ENCODE data around the gene KL. TPM values are rescaled to one million over a fixed set of nuclear protein-coding genes. Genes with fewer than 3 reads are reported as not detected.

The KL gene
- total RNA-seq, 2 donors from 2014 or later: 0.52 to 1.3 TPM

DNA sequence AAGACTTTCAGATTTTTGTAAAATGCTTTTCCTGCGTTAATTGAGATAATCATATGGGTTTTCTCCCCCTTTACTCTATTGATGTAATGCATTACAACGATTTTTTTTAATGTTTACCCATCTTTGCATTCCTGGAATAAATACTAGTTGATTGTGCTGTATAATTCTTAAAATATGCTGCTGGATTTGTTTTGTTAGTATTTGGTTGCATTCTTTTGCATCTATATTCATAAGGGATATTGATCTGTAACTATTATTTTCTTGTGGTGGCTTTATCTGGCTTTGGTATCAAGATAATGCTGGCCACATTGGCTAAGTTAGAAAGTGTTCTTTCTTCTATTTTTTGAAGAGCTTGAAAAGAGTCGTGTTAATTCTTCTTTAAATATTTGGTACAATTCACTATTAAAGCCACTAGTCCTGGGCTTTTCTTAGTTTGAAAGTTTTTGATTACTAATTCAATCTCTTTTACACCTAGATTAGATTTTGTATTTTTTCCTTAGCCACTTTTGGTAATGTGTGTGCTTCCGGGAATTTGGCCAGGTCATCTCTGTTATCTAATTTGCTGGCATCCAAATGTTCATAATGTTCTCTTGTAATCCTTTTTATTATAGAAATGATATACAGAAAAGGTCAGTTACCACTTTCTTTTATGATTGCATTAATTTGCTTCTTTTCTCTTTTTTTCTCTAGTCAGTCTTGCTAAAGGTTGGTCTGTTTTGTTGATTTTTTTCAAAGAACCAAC, 29.8 kb downstream of the KL start:
- DNase-seq (no peak), ATAC-seq (no peak)
- Histone ChIP-seq H3K27ac (no peak overlapping the region), H3K9me3 (no peaks in the 10 kb centered on the region), H3K4me1 (no peaks in the 10 kb centered on the region), H3K27me3 (no peaks in the 10 kb centered on the region), H3K36me3 (replicated peaks in 1 of 2; ENCODE audit: insufficient read depth in 1 of 2, low read depth in 2 of 2) (no peaks in the 10 kb centered on the region), H3K4me3 (no peak overlapping the region)
- intact Hi-C loops (cut with DNase I): no loop called here
- WGBS, 2 donors: 61% methylated on average over 4 of the region's 4 CpGs
- TF ChIP-seq, protein P1, sequence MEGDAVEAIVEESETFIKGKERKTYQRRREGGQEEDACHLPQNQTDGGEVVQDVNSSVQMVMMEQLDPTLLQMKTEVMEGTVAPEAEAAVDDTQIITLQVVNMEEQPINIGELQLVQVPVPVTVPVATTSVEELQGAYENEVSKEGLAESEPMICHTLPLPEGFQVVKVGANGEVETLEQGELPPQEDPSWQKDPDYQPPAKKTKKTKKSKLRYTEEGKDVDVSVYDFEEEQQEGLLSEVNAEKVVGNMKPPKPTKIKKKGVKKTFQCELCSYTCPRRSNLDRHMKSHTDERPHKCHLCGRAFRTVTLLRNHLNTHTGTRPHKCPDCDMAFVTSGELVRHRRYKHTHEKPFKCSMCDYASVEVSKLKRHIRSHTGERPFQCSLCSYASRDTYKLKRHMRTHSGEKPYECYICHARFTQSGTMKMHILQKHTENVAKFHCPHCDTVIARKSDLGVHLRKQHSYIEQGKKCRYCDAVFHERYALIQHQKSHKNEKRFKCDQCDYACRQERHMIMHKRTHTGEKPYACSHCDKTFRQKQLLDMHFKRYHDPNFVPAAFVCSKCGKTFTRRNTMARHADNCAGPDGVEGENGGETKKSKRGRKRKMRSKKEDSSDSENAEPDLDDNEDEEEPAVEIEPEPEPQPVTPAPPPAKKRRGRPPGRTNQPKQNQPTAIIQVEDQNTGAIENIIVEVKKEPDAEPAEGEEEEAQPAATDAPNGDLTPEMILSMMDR (IDR thresholded peaks at IDR 0.05): no peak
- TF ChIP-seq POLR2A (IDR thresholded peaks at IDR 0.05): no peak

DNA sequence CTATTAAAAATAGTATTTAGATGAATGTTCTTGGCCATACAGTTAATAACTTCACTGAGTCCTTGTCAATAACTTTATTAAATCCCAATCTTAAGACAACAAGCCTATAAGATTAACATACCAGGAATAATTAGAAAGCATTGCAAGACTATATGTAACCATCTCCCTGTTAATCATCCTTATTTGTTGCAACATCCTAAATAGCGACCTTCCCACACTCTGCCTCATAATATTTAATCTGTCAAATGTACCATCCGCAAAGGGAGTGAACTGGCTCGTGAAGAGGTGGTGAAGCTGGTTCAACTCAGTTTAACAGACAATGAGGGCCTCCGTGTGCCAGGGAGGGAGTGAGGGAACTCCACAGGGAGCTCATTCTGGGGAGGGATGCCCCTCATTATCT, 33.9 kb downstream of the KL start:
- Histone ChIP-seq H3K9me3 (no peaks in the 10 kb centered on the region), H3K4me3 (no peak overlapping the region), H3K27ac (no peak overlapping the region), H3K27me3 (no peaks in the 10 kb centered on the region), H3K36me3 (replicated peaks in 1 of 2; ENCODE audit: insufficient read depth in 1 of 2, low read depth in 2 of 2) (no peaks in the 10 kb centered on the region), H3K4me1 (no peaks in the 10 kb centered on the region)
- TF ChIP-seq POLR2A (IDR thresholded peaks at IDR 0.05): no peak
- TF ChIP-seq, protein P1 (IDR thresholded peaks at IDR 0.05): no peak
- DNase-seq (no peak), ATAC-seq (no peak)
- 31 to 34% methylated on average over 4 of the region's 4 CpGs for WGBS, 2 donors
- intact Hi-C loops (cut with DNase I): no loop called here

DNA sequence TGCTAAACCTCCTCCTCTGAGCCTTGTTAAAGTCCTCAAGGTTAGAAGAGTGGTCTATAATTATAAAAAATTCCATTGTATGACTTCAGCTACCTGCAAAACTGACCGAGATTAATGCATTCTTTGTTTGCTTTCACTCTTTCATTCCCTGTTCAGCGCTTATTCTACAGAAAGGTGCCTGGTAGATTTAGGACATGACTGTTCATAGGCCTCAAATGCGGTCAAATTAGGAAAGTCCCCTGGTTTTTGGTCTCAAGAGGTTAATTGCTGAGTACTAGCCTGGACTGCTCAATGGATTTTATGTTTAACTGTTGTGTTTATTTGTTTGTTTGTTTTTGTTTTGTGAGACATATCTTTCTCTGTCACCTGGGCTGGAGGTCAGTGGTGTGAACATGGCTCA, 35.4 kb downstream of the KL start:
- H3K36me3 ChIP-seq (replicated peaks in 1 of 2; ENCODE audit: insufficient read depth in 1 of 2, low read depth in 2 of 2): no peaks in the 10 kb centered on the region
- no peak for DNase-seq
- TF ChIP-seq, protein P1 (IDR thresholded peaks at IDR 0.05): no peak
- TF ChIP-seq POLR2A (IDR thresholded peaks at IDR 0.05): no peak
- H3K4me1 ChIP-seq: no peaks in the 10 kb centered on the region
- WGBS, 2 donors: 80 to 84% methylated on average over 3 of the region's 3 CpGs
- no peaks in the 10 kb centered on the region for H3K9me3 ChIP-seq
- intact Hi-C loops (cut with DNase I): no loop called here
- no peaks in the 10 kb centered on the region for H3K27me3 ChIP-seq
- no peak for ATAC-seq
- H3K27ac ChIP-seq: no peak overlapping the region
- no peak overlapping the region for H3K4me3 ChIP-seq

- Histone ChIP-seq H3K36me3 (replicated peaks in 1 of 2; ENCODE audit: insufficient read depth in 1 of 2, low read depth in 2 of 2) (no peaks in the 10 kb centered on the region), H3K4me1 (no peaks in the 10 kb centered on the region), H3K27me3 (no peaks in the 10 kb centered on the region), H3K27ac (no peak overlapping the region), H3K4me3 (no peak overlapping the region), H3K9me3 (no peaks in the 10 kb centered on the region)
- TF ChIP-seq, protein P1 (IDR thresholded peaks at IDR 0.05): no peak
- TF ChIP-seq POLR2A (IDR thresholded peaks at IDR 0.05): no peak
- intact Hi-C loops (cut with DNase I): no loop called here
- WGBS, 2 donors: 76 to 79% methylated on average over 3 of the region's 3 CpGs
- DNase-seq (no peak), ATAC-seq (no peak)
These were observed 36.5 kb downstream of the KL start for GRCh38 chr13:33052506-33053280.
